ENCODE data around the gene HIPK3.

The HIPK3 gene

GRCh38 chr11:33309118-33309517 lies 51.9 kb downstream of the HIPK3 start:
- DNase-seq, result no peak

- no peak for DNase-seq
Observed at GRCh38 chr11:33310720-33311500, 53.7 kb downstream of the HIPK3 start.

DNA sequence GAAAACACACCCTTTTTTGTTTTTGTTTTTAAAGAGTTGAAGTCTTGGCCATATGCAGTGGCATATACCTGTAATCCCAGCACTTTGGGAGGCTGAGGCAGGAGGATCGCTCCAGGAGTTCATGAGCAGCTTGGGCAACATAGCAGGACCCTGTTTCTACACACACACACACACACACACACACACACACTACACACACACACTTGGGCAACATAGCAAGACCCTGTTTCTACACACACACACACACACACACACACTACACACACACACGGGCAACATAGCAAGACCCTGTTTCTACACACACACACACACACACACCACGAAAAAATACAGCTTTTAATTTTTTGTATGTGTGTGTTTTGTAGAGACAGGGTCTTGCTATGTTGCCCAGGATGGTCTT lies 54.5 kb downstream of the HIPK3 start:
- no peak for DNase-seq

- no peak for DNase-seq
Observed at GRCh38 chr11:33315822-33316221, 58.6 kb downstream of the HIPK3 start.

GRCh38 chr11:33317662-33318061 lies 60.5 kb downstream of the HIPK3 start:
- no peak for DNase-seq

DNA sequence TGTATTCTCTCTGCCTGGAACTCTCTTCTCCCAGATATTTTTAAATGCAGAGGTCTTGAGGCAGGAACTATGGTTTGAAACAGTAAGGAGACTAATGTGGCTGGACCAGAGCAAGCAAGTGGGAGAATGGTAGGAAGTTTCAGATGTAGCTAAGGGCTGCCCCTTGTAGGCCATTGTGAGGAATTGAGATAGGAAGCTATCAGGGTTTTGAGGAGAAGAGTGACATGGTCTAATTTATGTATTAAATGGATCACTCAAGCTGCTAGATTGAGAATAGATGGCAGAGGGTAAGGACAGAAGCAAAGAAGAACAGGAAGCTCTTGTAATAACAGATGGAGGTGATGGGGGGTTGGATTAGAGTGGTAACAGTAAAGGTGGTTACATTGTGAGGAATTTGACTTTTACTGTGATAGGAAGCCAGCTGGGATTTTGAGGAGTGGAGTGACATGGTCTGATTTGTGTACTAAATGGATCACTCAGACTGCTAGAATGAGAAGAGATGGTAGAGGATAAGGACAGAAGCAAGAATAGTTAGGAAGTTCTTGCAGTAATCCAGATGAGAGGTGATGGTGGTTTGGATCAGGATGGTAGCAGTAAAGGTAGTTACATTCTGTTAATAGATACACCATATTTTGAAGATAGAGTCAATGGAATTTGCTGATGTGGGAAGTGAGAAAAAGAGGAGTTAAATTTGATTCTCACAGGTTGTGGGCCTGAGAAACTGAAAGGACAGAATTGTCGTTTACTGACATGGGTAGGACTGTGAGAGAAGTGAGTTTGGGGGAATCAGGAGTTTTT lies 63.0 kb downstream of the HIPK3 start:
- DNase-seq, result no peak

GRCh38 chr11:33320814-33321330 lies 63.7 kb downstream of the HIPK3 start:
- no peak for DNase-seq

DNA sequence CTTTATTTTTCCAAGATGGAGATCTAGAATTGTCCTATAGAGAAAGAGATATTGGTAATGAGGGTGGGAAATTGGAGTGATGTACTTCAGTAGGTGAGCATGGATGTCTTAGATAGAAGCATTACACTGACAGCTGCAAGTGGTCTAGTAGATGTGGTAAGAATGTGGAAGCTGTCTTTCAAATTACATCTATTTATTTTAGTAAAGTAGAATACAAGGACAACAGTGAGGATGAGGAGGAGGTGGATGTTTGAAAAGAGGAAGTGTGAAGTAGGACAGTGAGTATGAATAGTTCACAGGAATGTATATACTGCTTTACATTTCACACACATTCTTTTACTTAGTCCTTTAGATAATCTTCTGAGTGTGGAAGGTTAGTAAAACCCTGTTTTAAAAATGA lies 64.2 kb downstream of the HIPK3 start:
- DNase-seq, result no peak

DNA sequence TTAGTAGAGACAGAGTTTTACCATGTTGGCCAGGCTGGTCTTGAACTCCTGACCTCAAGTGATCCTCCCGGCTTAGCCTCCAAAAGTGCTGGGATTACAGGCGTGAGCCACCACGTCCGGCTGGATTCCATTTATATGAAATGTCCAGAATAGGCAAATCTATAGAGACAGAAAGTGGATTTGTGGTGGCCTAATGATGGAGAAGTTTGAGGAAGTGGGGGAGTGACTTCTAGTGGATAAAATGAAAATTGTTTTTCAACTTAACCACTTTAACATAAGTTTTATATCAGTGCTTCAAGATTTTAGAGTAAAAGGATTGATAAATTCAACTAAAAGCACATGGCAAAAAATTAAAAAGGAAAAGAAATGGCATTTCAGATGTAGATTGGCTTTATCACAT lies 66.2 kb downstream of the HIPK3 start:
- DNase-seq, result no peak

DNA sequence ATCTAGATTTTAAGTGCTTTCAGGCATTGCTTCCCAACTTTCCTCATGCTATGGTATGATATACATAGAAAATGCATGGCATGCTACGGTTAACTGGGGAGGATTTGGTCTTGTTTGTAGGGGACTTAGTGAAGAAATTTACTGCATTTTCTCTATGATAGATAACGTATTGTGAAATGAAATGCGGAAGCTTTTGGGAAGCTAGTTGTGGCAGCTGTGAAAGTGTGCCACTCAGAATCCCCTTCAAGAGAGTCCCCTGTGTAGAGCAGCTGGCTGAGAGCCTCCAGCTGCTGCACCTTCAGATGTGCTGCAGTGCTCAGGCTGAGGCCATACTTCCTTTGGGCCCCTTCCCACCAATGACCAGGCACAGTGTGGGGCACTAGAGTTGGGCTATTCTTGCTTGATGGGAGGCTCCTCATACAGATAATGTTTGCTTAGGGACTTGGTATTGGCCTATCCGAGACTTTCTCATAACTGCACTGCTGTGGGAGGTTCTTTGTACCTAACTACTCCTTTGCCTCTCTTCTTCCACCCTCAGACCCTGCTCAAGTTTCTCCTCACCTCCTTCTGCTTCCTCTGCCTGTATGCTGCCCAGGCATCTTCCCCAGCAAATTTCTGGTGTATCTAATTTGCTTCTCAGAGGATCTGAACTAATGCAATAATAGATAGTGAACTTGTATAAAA lies 67.3 kb downstream of the HIPK3 start:
- no peak for DNase-seq

GRCh38 chr11:33325451-33325850 lies 68.3 kb downstream of the HIPK3 start:
- DNase-seq, result no peak

- DNase-seq, result peak; percentile 40
Observed at GRCh38 chr11:33329705-33330329, 72.6 kb downstream of the HIPK3 start.

- no peak for DNase-seq
Observed at GRCh38 chr11:33333816-33334215, 76.6 kb downstream of the HIPK3 start.

- no peak for DNase-seq
Observed at GRCh38 chr11:33334627-33335026, 77.4 kb downstream of the HIPK3 start.

DNA sequence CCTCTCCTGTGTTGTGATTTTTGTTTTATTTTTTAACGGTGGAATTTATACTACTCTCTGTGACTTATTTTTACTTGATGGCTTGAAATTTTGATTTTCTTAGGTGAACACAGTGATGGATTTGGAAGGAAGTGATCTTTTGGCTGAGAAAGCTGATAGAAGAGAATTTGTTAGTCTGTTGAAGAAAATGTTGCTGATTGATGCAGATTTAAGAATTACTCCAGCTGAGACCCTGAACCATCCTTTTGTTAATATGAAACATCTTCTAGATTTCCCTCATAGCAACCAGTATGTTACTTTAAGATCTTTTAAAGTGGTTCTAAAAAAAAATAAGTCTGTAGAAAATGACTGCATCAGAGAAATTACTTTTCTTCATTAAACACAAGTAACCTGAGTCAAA lies 82.1 kb downstream of the HIPK3 start:
- DNase-seq, result no peak

GRCh38 chr11:33344611-33345010 lies 87.4 kb downstream of the HIPK3 start:
- peak; percentile 1 for DNase-seq

DNA sequence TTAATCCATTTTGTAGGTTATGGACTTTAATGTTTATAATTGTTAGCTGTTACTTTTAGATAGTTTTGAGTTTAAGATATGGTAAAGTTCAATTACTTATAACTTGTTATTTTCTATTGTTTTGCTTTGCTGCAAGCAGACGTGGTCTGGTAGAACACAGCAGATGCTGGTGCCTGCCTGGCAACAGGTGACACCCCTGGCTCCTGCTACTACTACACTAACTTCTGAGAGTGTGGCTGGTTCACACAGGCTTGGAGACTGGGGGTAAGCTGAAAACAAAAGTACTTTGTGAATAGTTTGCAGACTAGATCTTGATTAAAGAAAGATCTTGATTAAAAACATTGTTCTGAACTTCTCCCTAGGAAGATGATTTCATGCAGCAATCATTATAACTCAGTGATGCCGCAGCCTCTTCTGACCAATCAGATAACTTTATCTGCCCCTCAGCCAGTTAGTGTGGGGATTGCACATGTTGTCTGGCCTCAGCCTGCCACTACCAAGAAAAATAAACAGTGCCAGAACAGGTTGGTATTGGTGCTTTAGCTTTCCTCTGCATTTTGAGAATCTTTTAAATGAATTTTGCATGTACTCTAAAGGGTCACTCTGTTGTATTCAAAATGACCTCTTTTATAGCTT lies 90.4 kb downstream of the HIPK3 start:
- DNase-seq, result no peak

DNA sequence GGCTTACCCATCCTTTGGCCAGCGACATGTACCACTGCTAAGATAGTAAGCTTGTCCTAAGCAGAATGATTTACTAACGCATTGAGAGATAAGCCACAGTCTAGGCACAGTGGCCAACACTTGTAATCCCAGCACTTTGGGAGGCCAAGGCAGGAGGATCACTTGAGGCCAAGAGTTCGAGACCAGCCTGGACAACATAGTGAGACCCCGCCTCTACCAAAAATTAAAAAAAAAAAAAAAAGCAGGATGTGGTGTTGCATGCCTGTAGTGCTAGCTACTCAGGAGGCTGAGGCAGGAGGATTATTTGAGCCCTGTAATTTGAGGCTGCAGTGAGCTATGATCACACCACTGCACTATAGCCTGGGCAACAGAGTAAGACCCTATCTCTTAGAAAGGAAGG lies 93.1 kb downstream of the HIPK3 start:
- DNase-seq, result no peak

DNA sequence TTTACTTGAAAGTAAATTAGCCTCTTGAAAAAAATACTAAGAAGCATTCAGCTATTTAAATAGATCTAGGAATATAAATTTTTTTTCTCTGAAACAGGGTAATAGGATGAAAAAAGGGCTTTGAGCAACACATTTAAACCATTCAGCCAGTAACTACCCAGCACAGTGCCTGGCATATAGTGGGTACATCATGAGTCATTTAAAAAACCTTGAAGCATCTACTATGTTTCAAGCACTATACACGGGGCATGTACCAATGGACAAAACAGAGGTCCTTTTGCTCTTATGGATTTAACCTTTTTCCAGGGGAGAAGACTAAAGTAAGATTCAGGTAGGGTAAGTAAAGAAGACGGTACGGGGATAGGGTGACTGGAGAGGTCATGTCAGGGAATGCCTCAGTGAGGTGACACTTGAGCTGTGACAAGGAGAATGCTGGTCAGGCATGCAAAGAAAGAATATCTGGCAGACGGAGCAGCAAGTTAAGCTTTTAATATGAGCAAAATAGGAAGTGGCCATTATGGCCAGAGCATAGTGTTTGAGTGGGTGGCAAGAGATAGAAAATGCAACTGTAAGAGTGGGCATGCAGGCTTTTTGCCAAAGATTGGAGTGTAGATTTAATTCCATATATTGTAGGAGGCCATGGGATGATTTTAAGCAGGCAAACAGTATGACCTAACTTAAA lies 101.1 kb downstream of the HIPK3 start:
- no peak for DNase-seq

- DNase-seq, result no peak
Observed at GRCh38 chr11:33360642-33361041, 103.5 kb downstream of the HIPK3 start.

DNA sequence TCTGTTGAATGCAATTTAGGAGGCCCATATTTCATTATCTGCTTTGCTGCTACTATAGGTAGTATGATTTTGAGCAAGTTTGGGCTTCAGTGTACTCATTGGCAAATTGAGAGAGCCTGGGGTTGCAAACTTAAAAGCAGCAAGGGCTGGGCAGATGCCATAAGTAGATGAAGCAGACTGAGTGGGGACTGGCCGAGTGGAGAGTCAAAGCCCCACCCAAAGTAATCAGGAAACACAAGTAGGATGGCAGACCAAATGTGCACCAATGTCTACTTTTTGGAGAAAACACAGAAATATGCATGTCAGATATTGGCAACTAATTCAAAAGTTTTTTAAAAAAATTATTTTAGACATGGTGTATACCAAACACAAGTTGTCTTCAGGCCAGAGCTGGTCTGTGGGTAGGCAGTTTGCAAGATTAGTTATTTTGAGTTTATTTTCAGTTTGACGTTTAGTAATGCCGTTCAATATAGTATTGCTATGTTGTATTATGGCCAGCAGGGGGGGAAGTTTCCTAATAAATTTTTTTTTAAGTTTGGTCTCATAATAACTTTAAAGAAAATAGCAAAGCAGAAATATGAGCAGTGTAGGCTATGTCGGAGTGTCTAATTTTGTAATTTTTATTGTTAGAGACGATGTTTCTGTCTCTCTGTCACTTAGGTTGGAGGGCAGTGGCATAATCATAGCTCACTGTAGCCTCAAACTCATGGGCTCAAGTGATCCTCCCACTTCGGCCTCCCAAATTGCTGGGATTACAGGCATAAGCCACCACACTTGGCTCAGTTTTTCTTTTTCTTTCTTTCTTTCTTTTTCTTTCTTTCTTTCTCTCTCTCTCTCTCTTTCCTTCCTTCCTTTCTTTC lies 105.1 kb downstream of the HIPK3 start:
- peak; percentile 30 for DNase-seq

Data from COR-L47 (cell line).